ENCODE data around the gene PAMR1. TPM values are rescaled to one million over a fixed set of nuclear protein-coding genes. Genes with fewer than 3 reads are reported as not detected.
A peak's percentile ranks its signal among the peaks of the same experiment; 100 is the strongest.
"Not testable (repeated sequence)": the region's sequence is repeated elsewhere in the genome, so short reads cannot be mapped to it uniquely, and the experiment has no call there.

Gene PAMR1
- total and polyA plus RNA-seq, 3 experiments from 2014 or later = not detected

- DNase-seq = no peak
- no peaks in the 10 kb centered on the region for H3K27me3 ChIP-seq (ENCODE audit: insufficient read depth, low read length, poor library complexity, severe bottlenecking)
- no peak overlapping the region for H3K4me3 ChIP-seq (ENCODE audit: low read length)
- Mint-ChIP-seq H3K36me3 (no peaks in the 10 kb centered on the region), H3K9me3 (no peaks in the 10 kb centered on the region), H3K27ac (no peak overlapping the region), H3K27me3 (peaks cover 10 to 17% of the 10 kb centered on the region in 2 donors), H3K4me3 (no peak overlapping the region), H3K4me1 (no peaks in the 10 kb centered on the region)
- no peaks in the 10 kb centered on the region for H3K4me1 ChIP-seq (ENCODE audit: insufficient read depth, low read length)
- H3K27ac ChIP-seq (ENCODE audit: low read depth, low read length) = no peak overlapping the region
- H3K36me3 ChIP-seq (ENCODE audit: insufficient read depth, low read length) = no peaks in the 10 kb centered on the region
- H3K9me3 ChIP-seq (ENCODE audit: low read length) = no peaks in the 10 kb centered on the region
- CTCF ChIA-PET = no interaction called here
- POLR2A ChIA-PET = no interaction called here
Measured at GRCh38 chr11:35539256-35539655, 13.8 kb upstream of the PAMR1 start.

GRCh38 chr11:35536470-35536869 lies 11.1 kb upstream of the PAMR1 start:
- Mint-ChIP-seq H3K4me1 (no peaks in the 10 kb centered on the region), H3K36me3 (no peaks in the 10 kb centered on the region), H3K27me3 (peaks cover 12 to 22% of the 10 kb centered on the region in 2 donors), H3K4me3 (no peak overlapping the region), H3K9me3 (no peaks in the 10 kb centered on the region), H3K27ac (no peak overlapping the region)
- no peak for DNase-seq
- H3K4me1 ChIP-seq (ENCODE audit: insufficient read depth, low read length) = no peaks in the 10 kb centered on the region
- ChIA-PET POLR2A (no interaction called here), CTCF (no interaction called here)
- H3K4me3 ChIP-seq (ENCODE audit: low read length) = no peak overlapping the region
- H3K27ac ChIP-seq (ENCODE audit: low read depth, low read length) = no peak overlapping the region
- no peaks in the 10 kb centered on the region for H3K9me3 ChIP-seq (ENCODE audit: low read length)
- H3K36me3 ChIP-seq (ENCODE audit: insufficient read depth, low read length) = no peaks in the 10 kb centered on the region
- H3K27me3 ChIP-seq (ENCODE audit: insufficient read depth, low read length, poor library complexity, severe bottlenecking) = no peaks in the 10 kb centered on the region

GRCh38 chr11:35531246-35531645 lies 5.8 kb upstream of the PAMR1 start:
- Histone ChIP-seq H3K27ac (ENCODE audit: low read depth, low read length) (no peak overlapping the region), H3K9me3 (ENCODE audit: low read length) (no peaks in the 10 kb centered on the region), H3K4me1 (ENCODE audit: insufficient read depth, low read length) (no peaks in the 10 kb centered on the region), H3K36me3 (ENCODE audit: insufficient read depth, low read length) (no peaks in the 10 kb centered on the region), H3K27me3 (ENCODE audit: insufficient read depth, low read length, poor library complexity, severe bottlenecking) (peaks cover under 1% of the 10 kb centered on the region), H3K4me3 (ENCODE audit: low read length) (no peak overlapping the region)
- ChIA-PET CTCF (no interaction called here), POLR2A (no interaction called here)
- Mint-ChIP-seq H3K36me3 (no peaks in the 10 kb centered on the region), H3K4me3 (no peak overlapping the region), H3K27me3 (peaks cover 35 to 45% of the 10 kb centered on the region in 2 donors), H3K27ac (no peak overlapping the region), H3K4me1 (peaks cover 0 to under 1% (median under 1%) of the 10 kb centered on the region in 3 donors), H3K9me3 (no peaks in the 10 kb centered on the region)
- no peak for DNase-seq

GRCh38 chr11:35529971-35530495 lies 4.6 kb upstream of the PAMR1 start:
- Histone ChIP-seq H3K27me3 (ENCODE audit: insufficient read depth, low read length, poor library complexity, severe bottlenecking) (peaks cover 8% of the 10 kb centered on the region), H3K4me3 (ENCODE audit: low read length) (no peak overlapping the region), H3K4me1 (ENCODE audit: insufficient read depth, low read length) (no peaks in the 10 kb centered on the region), H3K27ac (ENCODE audit: low read depth, low read length) (no peak overlapping the region), H3K9me3 (ENCODE audit: low read length) (no peaks in the 10 kb centered on the region), H3K36me3 (ENCODE audit: insufficient read depth, low read length) (no peaks in the 10 kb centered on the region)
- no peak for DNase-seq
- Mint-ChIP-seq H3K4me3 (no peak overlapping the region), H3K9me3 (no peaks in the 10 kb centered on the region), H3K4me1 (peaks cover 2 to 4% (median 4%) of the 10 kb centered on the region in 3 donors), H3K36me3 (no peaks in the 10 kb centered on the region), H3K27ac (no peak overlapping the region), H3K27me3 (peaks cover 43 to 51% of the 10 kb centered on the region in 2 donors)
- POLR2A ChIA-PET = no interaction called here
- CTCF ChIA-PET = no interaction called here

- Mint-ChIP-seq H3K27ac (no peak overlapping the region), H3K36me3 (no peaks in the 10 kb centered on the region), H3K4me3 (peak overlapping the region in 1 of 7 donors; percentile 37), H3K9me3 (no peaks in the 10 kb centered on the region), H3K27me3 (peaks cover 61 to 80% of the 10 kb centered on the region in 2 donors), H3K4me1 (peaks cover 4 to 5% (median 4%) of the 10 kb centered on the region in 3 donors)
- no peak for DNase-seq
- ChIA-PET CTCF (no interaction called here), POLR2A (no interaction called here)
- Histone ChIP-seq H3K36me3 (ENCODE audit: insufficient read depth, low read length) (no peaks in the 10 kb centered on the region), H3K27ac (ENCODE audit: low read depth, low read length) (no peak overlapping the region), H3K4me1 (ENCODE audit: insufficient read depth, low read length) (no peaks in the 10 kb centered on the region), H3K9me3 (ENCODE audit: low read length) (no peaks in the 10 kb centered on the region), H3K27me3 (ENCODE audit: insufficient read depth, low read length, poor library complexity, severe bottlenecking) (peaks cover 21% of the 10 kb centered on the region), H3K4me3 (ENCODE audit: low read length) (no peak overlapping the region)
Measured at GRCh38 chr11:35526370-35526792, 965 bp upstream of the PAMR1 start.

- no peaks in the 10 kb centered on the region for H3K9me3 Mint-ChIP-seq
- H3K27me3 ChIP-seq (ENCODE audit: insufficient read depth, low read length, poor library complexity, severe bottlenecking) = peaks cover 21% of the 10 kb centered on the region
- peaks cover 4 to 5% (median 4%) of the 10 kb centered on the region in 3 donors for H3K4me1 Mint-ChIP-seq
- ChIA-PET POLR2A (no interaction called here), CTCF (no interaction called here)
- peak overlapping the region in 1 of 8 donors; percentile 21 for H3K27ac Mint-ChIP-seq
- H3K4me3 Mint-ChIP-seq = no peak overlapping the region
- H3K36me3 Mint-ChIP-seq = no peaks in the 10 kb centered on the region
- H3K9me3 ChIP-seq (ENCODE audit: low read length) = no peaks in the 10 kb centered on the region
- no peaks in the 10 kb centered on the region for H3K36me3 ChIP-seq (ENCODE audit: insufficient read depth, low read length)
- H3K4me3 ChIP-seq (ENCODE audit: low read length) = no peak overlapping the region
- no peak for DNase-seq
- H3K27me3 Mint-ChIP-seq = peaks cover 60 to 85% of the 10 kb centered on the region in 2 donors
- H3K27ac ChIP-seq (ENCODE audit: low read depth, low read length) = no peak overlapping the region
- no peaks in the 10 kb centered on the region for H3K4me1 ChIP-seq (ENCODE audit: insufficient read depth, low read length)
Measured at GRCh38 chr11:35524780-35525179, 636 bp downstream of the PAMR1 start.

GRCh38 chr11:35523861-35524260 lies 1.6 kb downstream of the PAMR1 start:
- Mint-ChIP-seq H3K36me3 (no peaks in the 10 kb centered on the region), H3K27me3 (peaks cover 58 to 86% of the 10 kb centered on the region in 2 donors), H3K4me3 (no peak overlapping the region), H3K4me1 (peaks cover 4 to 5% (median 4%) of the 10 kb centered on the region in 3 donors), H3K27ac (no peak overlapping the region), H3K9me3 (no peaks in the 10 kb centered on the region)
- POLR2A ChIA-PET = no interaction called here
- no peak for DNase-seq
- no peaks in the 10 kb centered on the region for H3K4me1 ChIP-seq (ENCODE audit: insufficient read depth, low read length)
- CTCF ChIA-PET = no interaction called here
- H3K9me3 ChIP-seq (ENCODE audit: low read length) = no peaks in the 10 kb centered on the region
- peaks cover 21% of the 10 kb centered on the region for H3K27me3 ChIP-seq (ENCODE audit: insufficient read depth, low read length, poor library complexity, severe bottlenecking)
- H3K4me3 ChIP-seq (ENCODE audit: low read length) = no peak overlapping the region
- H3K27ac ChIP-seq (ENCODE audit: low read depth, low read length) = no peak overlapping the region
- no peaks in the 10 kb centered on the region for H3K36me3 ChIP-seq (ENCODE audit: insufficient read depth, low read length)

GRCh38 chr11:35523331-35523768 lies 2.1 kb downstream of the PAMR1 start:
- ChIA-PET CTCF (no interaction called here), POLR2A (no interaction called here)
- H3K27me3 ChIP-seq (ENCODE audit: insufficient read depth, low read length, poor library complexity, severe bottlenecking) = peaks cover 21% of the 10 kb centered on the region
- no peaks in the 10 kb centered on the region for H3K4me1 ChIP-seq (ENCODE audit: insufficient read depth, low read length)
- Mint-ChIP-seq H3K36me3 (no peaks in the 10 kb centered on the region), H3K9me3 (no peaks in the 10 kb centered on the region), H3K4me3 (no peak overlapping the region), H3K4me1 (peaks cover 4 to 5% (median 4%) of the 10 kb centered on the region in 3 donors), H3K27me3 (peaks cover 53 to 84% of the 10 kb centered on the region in 2 donors), H3K27ac (no peak overlapping the region)
- H3K4me3 ChIP-seq (ENCODE audit: low read length) = no peak overlapping the region
- no peak overlapping the region for H3K27ac ChIP-seq (ENCODE audit: low read depth, low read length)
- no peaks in the 10 kb centered on the region for H3K36me3 ChIP-seq (ENCODE audit: insufficient read depth, low read length)
- no peak for DNase-seq
- H3K9me3 ChIP-seq (ENCODE audit: low read length) = no peaks in the 10 kb centered on the region

- peaks cover 41 to 77% of the 10 kb centered on the region in 2 donors for H3K27me3 Mint-ChIP-seq
- H3K27ac ChIP-seq (ENCODE audit: low read depth, low read length); H3K4me3 Mint-ChIP-seq; H3K9me3 ChIP-seq (ENCODE audit: low read length); H3K4me1 ChIP-seq (ENCODE audit: insufficient read depth, low read length); H3K27ac Mint-ChIP-seq; H3K9me3 Mint-ChIP-seq; POLR2A ChIA-PET; DNase-seq; H3K4me3 ChIP-seq (ENCODE audit: low read length); CTCF ChIA-PET; H3K36me3 Mint-ChIP-seq; H3K4me1 Mint-ChIP-seq; H3K36me3 ChIP-seq (ENCODE audit: insufficient read depth, low read length): not testable (repeated sequence)
- peaks cover 21% of the 10 kb centered on the region for H3K27me3 ChIP-seq (ENCODE audit: insufficient read depth, low read length, poor library complexity, severe bottlenecking)
Measured at GRCh38 chr11:35522091-35522490, 3.3 kb downstream of the PAMR1 start.

Data from CD8-positive, alpha-beta memory T cell (primary cell).